ENCODE data around the gene SVOPL.
"Not testable (repeated sequence)": the region's sequence is repeated elsewhere in the genome, so short reads cannot be mapped to it uniquely, and the experiment has no call there.

Gene SVOPL

GRCh38 chr7:138690495-138690894 lies 10.7 kb downstream of the SVOPL start:
- DNase-seq (ENCODE audit: low spot score), result no peak
- no peak for TF ChIP-seq CTCF (IDR thresholded peaks at IDR 0.05; ENCODE audit: extremely low read depth, missing control alignments)

- not testable (repeated sequence) for DNase-seq (ENCODE audit: low spot score)
Observed at GRCh38 chr7:138688037-138688436, 13.1 kb downstream of the SVOPL start.

GRCh38 chr7:138684340-138684739 lies 16.8 kb downstream of the SVOPL start:
- no peak for TF ChIP-seq CTCF (IDR thresholded peaks at IDR 0.05; ENCODE audit: extremely low read depth, missing control alignments)
- no peak for DNase-seq (ENCODE audit: low spot score)

GRCh38 chr7:138679793-138680192 lies 21.4 kb downstream of the SVOPL start:
- TF ChIP-seq CTCF (IDR thresholded peaks at IDR 0.05; ENCODE audit: extremely low read depth, missing control alignments), result no peak
- no peak for DNase-seq (ENCODE audit: low spot score)

GRCh38 chr7:138670594-138670993 lies 30.6 kb downstream of the SVOPL start:
- TF ChIP-seq CTCF (IDR thresholded peaks at IDR 0.05; ENCODE audit: extremely low read depth, missing control alignments), result no peak
- no peak for DNase-seq (ENCODE audit: low spot score)

GRCh38 chr7:138669364-138669763 lies 31.8 kb downstream of the SVOPL start:
- no peak for DNase-seq (ENCODE audit: low spot score)
- no peak for TF ChIP-seq CTCF (IDR thresholded peaks at IDR 0.05; ENCODE audit: extremely low read depth, missing control alignments)

- TF ChIP-seq CTCF (IDR thresholded peaks at IDR 0.05; ENCODE audit: extremely low read depth, missing control alignments), result no peak
- no peak for DNase-seq (ENCODE audit: low spot score)
Observed at GRCh38 chr7:138668946-138669345, 32.2 kb downstream of the SVOPL start.

GRCh38 chr7:138668229-138668596 lies 32.9 kb downstream of the SVOPL start:
- DNase-seq (ENCODE audit: low spot score), result no peak
- no peak for TF ChIP-seq CTCF (IDR thresholded peaks at IDR 0.05; ENCODE audit: extremely low read depth, missing control alignments)

Data from GM20000 (cell line).